GM12878 (cell line): ENCODE measurements around the gene MED13L. TPM values are rescaled to one million over a fixed set of nuclear protein-coding genes. Genes with fewer than 3 reads are reported as not detected.

ENCODE experiments used
- ATAC-seq: fragments of 200-7000 bp; cut with Tn5 transposase; 3 replicates; pipeline ENCODE4 v1.9.1; 2020; ENCODE audit warnings: mild to moderate bottlenecking, moderate library complexity
- BruUV-seq: library from RNA; stranded (reverse); fragments of 400-500 nt; replicated peaks from 2 replicates; lab custom pipeline; 2021; lab: Mats Ljungman, UMichigan
- CTCF ChIA-PET: fragments of 300-600 bp; sonication (Branson Sonifier 250); formaldehyde crosslinking; extraction: SDS; loops from one replicate; lab custom pipeline; 2021; ENCODE audit warnings: inconsistent platforms; lab: Yijun Ruan, JAX
- POLR2A ChIA-PET: fragments of 350-600 bp; formaldehyde crosslinking; extraction: SDS; loops from one replicate; lab custom pipeline; 2021; ENCODE audit warnings: inconsistent platforms; lab: Charles Lee
- RAD21 ChIA-PET: fragments of 300-600 bp; sonication (Branson Sonifier 250); formaldehyde crosslinking; loops from one replicate; lab custom pipeline; 2023; ENCODE audit warnings: antibody characterized with exemption; ENCODE audit not compliant: unreplicated experiment; lab: Charles Lee
- SMC1A ChIA-PET: fragments of 300-600 bp; sonication (Branson Sonifier 250); formaldehyde crosslinking; loops from one replicate; lab custom pipeline; 2023; ENCODE audit not compliant: unreplicated experiment, uncharacterized antibody; lab: Charles Lee
- DNase-seq: peaks from one replicate; pipeline ENCODE4 v3.0.0-alpha.2; 2011; ENCODE audit warnings: low read depth, low spot score
- FAIRE-seq: peaks from 3 replicates; lab custom pipeline; 2011; peaks lifted over from hg19 to GRCh38; lab: Jason Lieb, UNC
- H2AFZ ChIP-seq: 2 replicates; pipeline ENCODE4 v1.6.0; 2011; ENCODE audit warnings: low read depth, low read length, control low read depth; ENCODE audit not compliant: control insufficient read depth
- H3K27ac ChIP-seq: 2 replicates; pipeline ENCODE4 v1.5.1; 2011; ENCODE audit warnings: control low read depth; ENCODE audit not compliant: control insufficient read depth, insufficient read depth
- H3K27me3 ChIP-seq, 2 experiments: replicated peaks in 1 of 2; 2 replicates each; pipeline versions ENCODE4 v1.6.0 to v1.6.1; 2011; ENCODE audit warnings: low read length in 1 of 2; ENCODE audit not compliant: control insufficient read depth in 2 of 2, insufficient read depth in 2 of 2
- H3K36me3 ChIP-seq, 2 experiments: 2 replicates each; pipeline ENCODE4 v1.5.1; 2011; ENCODE audit warnings: low read length in 1 of 2; ENCODE audit not compliant: control insufficient read depth in 2 of 2, insufficient read depth in 2 of 2
- H3K4me1 ChIP-seq: 2 replicates; pipeline ENCODE4 v1.6.1; 2011; ENCODE audit warnings: mild to moderate bottlenecking, low read length, moderate library complexity, mixed read lengths; ENCODE audit not compliant: control insufficient read depth, insufficient read depth
- H3K4me2 ChIP-seq: 2 replicates; pipeline ENCODE4 v1.6.0; 2011; ENCODE audit warnings: control low read depth; ENCODE audit not compliant: control insufficient read depth, insufficient read depth
- H3K4me3 ChIP-seq: fragments of 200-600 bp; sonication (generic); 2 replicates; pipeline ENCODE4 v1.5.1; 2016
- H3K79me2 ChIP-seq: 2 replicates; pipeline ENCODE4 v1.6.0; 2011; ENCODE audit warnings: low read length; ENCODE audit not compliant: control insufficient read depth, insufficient read depth
- H3K9ac ChIP-seq: 2 replicates; pipeline ENCODE4 v1.8.0; 2011; ENCODE audit warnings: low read length, control low read depth, mixed read lengths; ENCODE audit not compliant: control insufficient read depth, insufficient read depth
- H3K9me3 ChIP-seq: replicated peaks from 3 replicates; pipeline ENCODE4 v1.5.1; 2011; ENCODE audit warnings: mild to moderate bottlenecking, low read length; ENCODE audit not compliant: control insufficient read depth, insufficient read depth
- H4K20me1 ChIP-seq: 2 replicates; pipeline ENCODE4 v1.6.0; 2011; ENCODE audit not compliant: control insufficient read depth, insufficient read depth
- CBX3 ChIP-seq: fragments of 200-600 bp; sonication (generic); IDR thresholded peaks from 2 replicates; pipeline ENCODE4 v1.6.1; 2016; ENCODE audit warnings: low read depth, borderline replicate concordance
- E2F4 ChIP-seq: IDR thresholded peaks from 2 replicates; pipeline ENCODE4 v1.6.1; 2012; ENCODE audit warnings: low read depth, low read length, improper control_type of control experiment
- HCFC1 ChIP-seq: fragments of 150-350 bp; IDR thresholded peaks from 2 replicates; pipeline ENCODE4 v1.6.1; 2014; ENCODE audit warnings: low read length
- MXI1 ChIP-seq: fragments of 150-350 bp; IDR thresholded peaks from 2 replicates; pipeline ENCODE4 v1.6.1; 2011; ENCODE audit warnings: low read depth, mild to moderate bottlenecking, inconsistent platforms, low read length, improper control_type of control experiment
- RFX5 ChIP-seq: IDR thresholded peaks from 2 replicates; pipeline ENCODE4 v1.6.1; 2011; ENCODE audit warnings: low read depth, low read length, improper control_type of control experiment
- SPI1 ChIP-seq: IDR thresholded peaks from 2 replicates; pipeline ENCODE4 v1.6.1; 2011; ENCODE audit warnings: low read depth, mild to moderate bottlenecking, low read length, moderate library complexity, borderline replicate concordance; ENCODE audit not compliant: insufficient read depth
- WGBS: methylation state at CpG from one replicate; pipeline ENCODE4 v1.1.6; 2016; ENCODE audit warnings: low lambda C conversion rate; ENCODE audit not compliant: insufficient replicate concordance, insufficient coverage; ENCODE audit errors: missing lambda C conversion rate; 5-methylcytosine and 5-hydroxymethylcytosine counted together
- in situ Hi-C: fragments of 300-500 bp; cut with MboI; formaldehyde crosslinking; loops from 9 replicates; pipeline ENCODE4 v1.14.3; 2018; ENCODE audit warnings: mixed read lengths
- intact Hi-C: fragments of 100-400 bp; cut with micrococcal nuclease; formaldehyde crosslinking; loops from one replicate; pipeline ENCODE4 v1.14.2; 2022; ENCODE audit not compliant: unreplicated experiment
- polyA plus RNA-seq, 11 experiments: library from polyadenylated mRNA; depleted of rRNA in 4 of 11; unstranded in 6 of 11; stranded (reverse) in 5 of 11; fragments of >200 nt; fragmentation: Nextera tagmentation in 4 of 11; fragmentation: Illumina TruSeq in 1 of 11; extraction: Ambion mirVana in 4 of 11; extraction: Trizol in 1 of 11; gene quantifications; 1 replicate in 1 of 11; 2 replicates in 10 of 11; pipeline versions ENCODE4 v1.2.1 to v1.2.3, GENCODE V29; 2011 to 2016; ENCODE audit warnings: inconsistent platforms in 2 of 11, missing spikeins in 2 of 11, low read depth in 1 of 11
- total RNA-seq, 4 experiments: library from RNA; depleted of rRNA in 3 of 4; stranded (reverse); fragments of >200 nt in 3 of 4; fragmentation: Illumina TruSeq in 1 of 4; extraction: Trizol in 1 of 4; gene quantifications; 2 replicates each; pipeline versions ENCODE4 v1.2.1 to v1.2.3, GENCODE V29; 2013 to 2021
- TF ChIP-seq, protein P1 (sequence below): IDR thresholded peaks from 2 replicates; pipeline ENCODE4 v1.6.1; 2012; ENCODE audit warnings: improper control_type of control experiment, low read depth, low read length; ENCODE audit not compliant: insufficient replicate concordance
- TF ChIP-seq, protein P2 (sequence below): fragments of 450-650 bp; conservative IDR thresholded peaks from 2 replicates; pipeline ENCODE4 v1.6.1; 2017; ENCODE audit warnings: mild to moderate bottlenecking, moderate library complexity
- TF ChIP-seq, protein P3 (sequence below): fragments of 450-650 bp; IDR thresholded peaks from 2 replicates; pipeline ENCODE4 v1.6.1; 2017; ENCODE audit warnings: borderline replicate concordance

MED13L gene
- total and polyA plus RNA-seq, 10 of the 15 experiments (the other 5 are each of a cell fraction or from before 2014, with no cell fraction given): 3.7 to 30.1 (median 9.1) TPM

DNA sequence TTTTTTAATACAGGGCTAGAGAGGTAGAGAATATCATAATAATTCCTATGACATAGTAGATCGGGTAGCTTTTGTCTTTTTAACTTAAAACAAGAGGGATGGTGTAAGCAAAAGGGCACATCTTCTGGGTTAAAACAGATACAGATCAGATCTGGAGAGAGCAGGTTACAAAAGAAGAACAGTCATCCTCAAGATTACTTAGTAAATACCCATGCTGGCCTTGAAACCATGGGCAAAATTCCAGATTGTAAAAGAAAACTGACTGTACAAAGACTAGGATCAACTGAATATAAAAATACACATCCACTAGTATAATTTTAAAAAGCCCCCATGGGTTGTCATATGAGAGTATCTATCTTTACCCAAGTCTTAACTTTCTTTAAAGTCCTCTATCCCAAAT lies 76.7 kb downstream of the MED13L start:
- ChIA-PET POLR2A (no interaction called here), CTCF (no interaction called here), SMC1A (no interaction called here), RAD21 (no interaction called here)
- no peak for FAIRE-seq
- whole genome bisulfite sequencing: 93% methylated on average over 1 of the region's 1 CpG
- in situ Hi-C loops: no loop called here
- H3K4me3 ChIP-seq: no peak overlapping the region
- H3K36me3 ChIP-seq: no peaks in the 10 kb centered on the region
- peaks cover 14% of the 10 kb centered on the region; the same call in 1 of the 2 replicates for H3K4me1 ChIP-seq
- DNase-seq: no peak
- BruUV-seq: no TSS peak
- H4K20me1 ChIP-seq: no peaks in the 10 kb centered on the region
- H3K79me2 ChIP-seq: peaks cover 4% of the 10 kb centered on the region
- intact Hi-C loops: no loop called here
- ATAC-seq: no peak
- H2AFZ ChIP-seq: no peak overlapping the region
- no peak overlapping the region for H3K4me2 ChIP-seq
- TF ChIP-seq, protein P1, sequence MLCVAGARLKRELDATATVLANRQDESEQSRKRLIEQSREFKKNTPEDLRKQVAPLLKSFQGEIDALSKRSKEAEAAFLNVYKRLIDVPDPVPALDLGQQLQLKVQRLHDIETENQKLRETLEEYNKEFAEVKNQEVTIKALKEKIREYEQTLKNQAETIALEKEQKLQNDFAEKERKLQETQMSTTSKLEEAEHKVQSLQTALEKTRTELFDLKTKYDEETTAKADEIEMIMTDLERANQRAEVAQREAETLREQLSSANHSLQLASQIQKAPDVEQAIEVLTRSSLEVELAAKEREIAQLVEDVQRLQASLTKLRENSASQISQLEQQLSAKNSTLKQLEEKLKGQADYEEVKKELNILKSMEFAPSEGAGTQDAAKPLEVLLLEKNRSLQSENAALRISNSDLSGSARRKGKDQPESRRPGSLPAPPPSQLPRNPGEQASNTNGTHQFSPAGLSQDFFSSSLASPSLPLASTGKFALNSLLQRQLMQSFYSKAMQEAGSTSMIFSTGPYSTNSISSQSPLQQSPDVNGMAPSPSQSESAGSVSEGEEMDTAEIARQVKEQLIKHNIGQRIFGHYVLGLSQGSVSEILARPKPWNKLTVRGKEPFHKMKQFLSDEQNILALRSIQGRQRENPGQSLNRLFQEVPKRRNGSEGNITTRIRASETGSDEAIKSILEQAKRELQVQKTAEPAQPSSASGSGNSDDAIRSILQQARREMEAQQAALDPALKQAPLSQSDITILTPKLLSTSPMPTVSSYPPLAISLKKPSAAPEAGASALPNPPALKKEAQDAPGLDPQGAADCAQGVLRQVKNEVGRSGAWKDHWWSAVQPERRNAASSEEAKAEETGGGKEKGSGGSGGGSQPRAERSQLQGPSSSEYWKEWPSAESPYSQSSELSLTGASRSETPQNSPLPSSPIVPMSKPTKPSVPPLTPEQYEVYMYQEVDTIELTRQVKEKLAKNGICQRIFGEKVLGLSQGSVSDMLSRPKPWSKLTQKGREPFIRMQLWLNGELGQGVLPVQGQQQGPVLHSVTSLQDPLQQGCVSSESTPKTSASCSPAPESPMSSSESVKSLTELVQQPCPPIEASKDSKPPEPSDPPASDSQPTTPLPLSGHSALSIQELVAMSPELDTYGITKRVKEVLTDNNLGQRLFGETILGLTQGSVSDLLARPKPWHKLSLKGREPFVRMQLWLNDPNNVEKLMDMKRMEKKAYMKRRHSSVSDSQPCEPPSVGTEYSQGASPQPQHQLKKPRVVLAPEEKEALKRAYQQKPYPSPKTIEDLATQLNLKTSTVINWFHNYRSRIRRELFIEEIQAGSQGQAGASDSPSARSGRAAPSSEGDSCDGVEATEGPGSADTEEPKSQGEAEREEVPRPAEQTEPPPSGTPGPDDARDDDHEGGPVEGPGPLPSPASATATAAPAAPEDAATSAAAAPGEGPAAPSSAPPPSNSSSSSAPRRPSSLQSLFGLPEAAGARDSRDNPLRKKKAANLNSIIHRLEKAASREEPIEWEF: no peak
- TF ChIP-seq HCFC1 (no peak), SPI1 (no peak), CBX3 (no peak), RFX5 (no peak), E2F4 (no peak), MXI1 (no peak)
- TF ChIP-seq, protein P2, sequence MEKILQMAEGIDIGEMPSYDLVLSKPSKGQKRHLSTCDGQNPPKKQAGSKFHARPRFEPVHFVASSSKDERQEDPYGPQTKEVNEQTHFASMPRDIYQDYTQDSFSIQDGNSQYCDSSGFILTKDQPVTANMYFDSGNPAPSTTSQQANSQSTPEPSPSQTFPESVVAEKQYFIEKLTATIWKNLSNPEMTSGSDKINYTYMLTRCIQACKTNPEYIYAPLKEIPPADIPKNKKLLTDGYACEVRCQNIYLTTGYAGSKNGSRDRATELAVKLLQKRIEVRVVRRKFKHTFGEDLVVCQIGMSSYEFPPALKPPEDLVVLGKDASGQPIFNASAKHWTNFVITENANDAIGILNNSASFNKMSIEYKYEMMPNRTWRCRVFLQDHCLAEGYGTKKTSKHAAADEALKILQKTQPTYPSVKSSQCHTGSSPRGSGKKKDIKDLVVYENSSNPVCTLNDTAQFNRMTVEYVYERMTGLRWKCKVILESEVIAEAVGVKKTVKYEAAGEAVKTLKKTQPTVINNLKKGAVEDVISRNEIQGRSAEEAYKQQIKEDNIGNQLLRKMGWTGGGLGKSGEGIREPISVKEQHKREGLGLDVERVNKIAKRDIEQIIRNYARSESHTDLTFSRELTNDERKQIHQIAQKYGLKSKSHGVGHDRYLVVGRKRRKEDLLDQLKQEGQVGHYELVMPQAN: no peak
- TF ChIP-seq, protein P3, sequence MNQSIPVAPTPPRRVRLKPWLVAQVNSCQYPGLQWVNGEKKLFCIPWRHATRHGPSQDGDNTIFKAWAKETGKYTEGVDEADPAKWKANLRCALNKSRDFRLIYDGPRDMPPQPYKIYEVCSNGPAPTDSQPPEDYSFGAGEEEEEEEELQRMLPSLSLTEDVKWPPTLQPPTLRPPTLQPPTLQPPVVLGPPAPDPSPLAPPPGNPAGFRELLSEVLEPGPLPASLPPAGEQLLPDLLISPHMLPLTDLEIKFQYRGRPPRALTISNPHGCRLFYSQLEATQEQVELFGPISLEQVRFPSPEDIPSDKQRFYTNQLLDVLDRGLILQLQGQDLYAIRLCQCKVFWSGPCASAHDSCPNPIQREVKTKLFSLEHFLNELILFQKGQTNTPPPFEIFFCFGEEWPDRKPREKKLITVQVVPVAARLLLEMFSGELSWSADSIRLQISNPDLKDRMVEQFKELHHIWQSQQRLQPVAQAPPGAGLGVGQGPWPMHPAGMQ: no peak
- no peaks in the 10 kb centered on the region for H3K9me3 ChIP-seq
- no peaks in the 10 kb centered on the region for H3K27me3 ChIP-seq
- H3K27ac ChIP-seq: no peak overlapping the region
- no peak overlapping the region for H3K9ac ChIP-seq
